ENCODE data around the gene VANGL1.

DNA sequence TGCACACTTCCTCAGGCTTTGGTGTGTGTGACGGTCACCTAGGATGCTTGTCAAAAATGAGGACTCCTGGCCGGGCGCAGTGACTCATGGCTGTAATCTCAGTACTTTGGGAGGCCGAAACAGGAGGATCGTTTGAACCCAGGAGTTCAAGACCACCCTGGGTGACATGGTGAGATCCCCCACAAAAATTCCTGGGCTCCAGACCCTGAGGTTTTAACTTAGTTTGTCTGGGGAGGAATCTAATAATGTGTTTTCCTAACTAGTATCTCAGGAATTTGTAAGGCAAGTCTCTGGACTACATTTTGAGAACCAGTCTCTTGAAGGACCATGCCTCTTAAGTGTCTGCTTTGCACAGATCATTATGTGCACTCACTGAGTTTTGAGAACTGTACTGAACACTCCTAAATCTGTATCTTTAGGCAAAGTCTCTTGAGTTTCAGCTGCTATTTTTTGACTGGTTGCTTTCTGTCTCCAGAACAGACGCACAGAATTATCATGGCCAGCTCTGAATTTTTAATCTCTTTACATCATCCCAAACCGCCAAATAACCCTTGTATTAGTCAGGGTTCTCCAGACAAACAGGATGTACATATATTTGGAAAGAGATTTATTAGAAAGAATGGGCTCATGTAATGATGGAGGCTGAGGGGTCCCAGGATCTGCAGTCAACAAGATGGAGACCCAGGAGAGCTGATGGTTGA, 45.5 kb upstream of the VANGL1 start:
- TF ChIP-seq, protein P1, sequence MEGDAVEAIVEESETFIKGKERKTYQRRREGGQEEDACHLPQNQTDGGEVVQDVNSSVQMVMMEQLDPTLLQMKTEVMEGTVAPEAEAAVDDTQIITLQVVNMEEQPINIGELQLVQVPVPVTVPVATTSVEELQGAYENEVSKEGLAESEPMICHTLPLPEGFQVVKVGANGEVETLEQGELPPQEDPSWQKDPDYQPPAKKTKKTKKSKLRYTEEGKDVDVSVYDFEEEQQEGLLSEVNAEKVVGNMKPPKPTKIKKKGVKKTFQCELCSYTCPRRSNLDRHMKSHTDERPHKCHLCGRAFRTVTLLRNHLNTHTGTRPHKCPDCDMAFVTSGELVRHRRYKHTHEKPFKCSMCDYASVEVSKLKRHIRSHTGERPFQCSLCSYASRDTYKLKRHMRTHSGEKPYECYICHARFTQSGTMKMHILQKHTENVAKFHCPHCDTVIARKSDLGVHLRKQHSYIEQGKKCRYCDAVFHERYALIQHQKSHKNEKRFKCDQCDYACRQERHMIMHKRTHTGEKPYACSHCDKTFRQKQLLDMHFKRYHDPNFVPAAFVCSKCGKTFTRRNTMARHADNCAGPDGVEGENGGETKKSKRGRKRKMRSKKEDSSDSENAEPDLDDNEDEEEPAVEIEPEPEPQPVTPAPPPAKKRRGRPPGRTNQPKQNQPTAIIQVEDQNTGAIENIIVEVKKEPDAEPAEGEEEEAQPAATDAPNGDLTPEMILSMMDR (IDR thresholded peaks at IDR 0.05), result no peak
- TF ChIP-seq POLR2A (IDR thresholded peaks at IDR 0.05), result no peak
- no peak for TF ChIP-seq POLR2AphosphoS5 (IDR thresholded peaks at IDR 0.05; ENCODE audit: insufficient read depth in 1 of 2, low read depth in 1 of 2)

All from vagina (tissue), 2 donors.